IMR-90 (cell line): ENCODE results near the gene COL5A1. TPM values are rescaled to one million over a fixed set of nuclear protein-coding genes. Genes with fewer than 3 reads are reported as not detected.
A peak's percentile ranks its signal among the peaks of the same experiment; 100 is the strongest.

ENCODE experiments used
- ATAC-seq: fragments of 200-7000 bp; cut with Tn5 transposase; 2 replicates; pipeline ENCODE4 v1.9.1; 2020; ENCODE audit warnings: low read depth, mild to moderate bottlenecking, moderate library complexity
- BruUV-seq: library from RNA; stranded (reverse); fragments of 400-500 nt; replicated peaks from 2 replicates; lab custom pipeline; 2021; lab: Mats Ljungman, UMichigan
- CTCF ChIA-PET: fragments of 300-600 bp; formaldehyde crosslinking; extraction: SDS; loops from one replicate; lab custom pipeline; 2021; ENCODE audit warnings: antibody characterized with exemption; lab: Yijun Ruan, JAX
- POLR2A ChIA-PET: fragments of 300-600 bp; sonication (Branson Sonifier 250); formaldehyde crosslinking; loops from one replicate; lab custom pipeline; 2022; ENCODE audit warnings: antibody characterized with exemption; ENCODE audit not compliant: unreplicated experiment; lab: Charles Lee
- DNase-seq: peaks from one replicate; pipeline ENCODE4 v3.0.0; 2013
- H2AFZ ChIP-seq: replicated peaks from 2 replicates; pipeline ENCODE3; 2013; ENCODE audit warnings: low read length, mild to moderate bottlenecking; ENCODE audit not compliant: poor library complexity
- H2AK5ac ChIP-seq: 2 replicates; pipeline ENCODE4 v1.6.1; 2013; ENCODE audit warnings: low read depth, low read length, inconsistent platforms
- H2AK9ac ChIP-seq: replicated peaks from 2 replicates; pipeline ENCODE3; 2013; ENCODE audit warnings: mild to moderate bottlenecking, low read depth, low read length, moderate library complexity; ENCODE audit not compliant: poor library complexity
- H2BK120ac ChIP-seq: 2 replicates; pipeline ENCODE4 v1.6.1; 2013; ENCODE audit warnings: low read depth, low read length, inconsistent platforms
- H2BK15ac ChIP-seq: 3 replicates; pipeline ENCODE4 v1.6.1; 2013; ENCODE audit warnings: low read depth, low read length, inconsistent platforms
- H2BK20ac ChIP-seq: 2 replicates; pipeline ENCODE4 v1.6.1; 2013; ENCODE audit warnings: low read depth, mild to moderate bottlenecking, inconsistent platforms, low read length, moderate library complexity
- H2BK5ac ChIP-seq: 2 replicates; pipeline ENCODE4 v1.6.1; 2013; ENCODE audit warnings: mild to moderate bottlenecking, low read depth, low read length, inconsistent platforms; ENCODE audit not compliant: poor library complexity, severe bottlenecking
- H3K14ac ChIP-seq: replicated peaks from 2 replicates; pipeline ENCODE4 v1.6.1; 2013; ENCODE audit warnings: low read depth, low read length, inconsistent platforms
- H3K18ac ChIP-seq: 2 replicates; pipeline ENCODE4 v1.6.1; 2013; ENCODE audit warnings: low read depth, low read length, control low read depth
- H3K23ac ChIP-seq: 2 replicates; pipeline ENCODE4 v1.6.1; 2013; ENCODE audit warnings: low read depth, low read length, inconsistent platforms
- H3K27ac ChIP-seq: 2 replicates; pipeline ENCODE4 v1.5.1; 2013; ENCODE audit warnings: mild to moderate bottlenecking, control low read depth, low read length; ENCODE audit not compliant: insufficient read depth
- H3K27me3 ChIP-seq: 2 replicates; pipeline ENCODE4 v1.6.1; 2013; ENCODE audit warnings: low read length; ENCODE audit not compliant: control insufficient read depth, insufficient read depth
- H3K36me3 ChIP-seq: 2 replicates; pipeline ENCODE4 v1.6.1; 2013; ENCODE audit warnings: low read length, mixed read lengths; ENCODE audit not compliant: control insufficient read depth, insufficient read depth
- H3K4ac ChIP-seq: 2 replicates; pipeline ENCODE4 v1.6.1; 2013; ENCODE audit warnings: low read depth, low read length, inconsistent platforms
- H3K4me1 ChIP-seq: 2 replicates; pipeline ENCODE4 v1.6.1; 2013; ENCODE audit warnings: low read length, mixed read lengths; ENCODE audit not compliant: control insufficient read depth, insufficient read depth
- H3K4me2 ChIP-seq: 2 replicates; pipeline ENCODE4 v1.6.1; 2013; ENCODE audit warnings: low read depth, mild to moderate bottlenecking, control low read depth, low read length, moderate library complexity
- H3K4me3 ChIP-seq: 2 replicates; pipeline ENCODE4 v1.5.1; 2013; ENCODE audit warnings: low read depth, mild to moderate bottlenecking, control low read depth, low read length, moderate library complexity; ENCODE audit not compliant: insufficient read depth
- H3K56ac ChIP-seq: 2 replicates; pipeline ENCODE4 v1.6.1; 2013; ENCODE audit warnings: low read length, inconsistent platforms; ENCODE audit not compliant: insufficient read depth; ENCODE audit errors: extremely low read depth
- H3K79me1 ChIP-seq, 2 experiments: 2 replicates each; pipeline ENCODE4 v1.6.1; 2013; ENCODE audit warnings: low read length in 2 of 2, inconsistent platforms in 1 of 2, low read depth in 1 of 2
- H3K9ac ChIP-seq: 2 replicates; pipeline ENCODE4 v1.6.1; 2013; ENCODE audit warnings: low read depth, low read length, control low read depth
- H3K9me1 ChIP-seq: 2 replicates; pipeline ENCODE4 v1.6.1; 2013; ENCODE audit warnings: low read length, inconsistent platforms; ENCODE audit not compliant: insufficient read depth
- H3K9me3 ChIP-seq: 2 replicates; pipeline ENCODE4 v1.6.1; 2013; ENCODE audit warnings: low read length; ENCODE audit not compliant: control insufficient read depth, insufficient read depth
- H4K20me1 ChIP-seq: 2 replicates; pipeline ENCODE4 v1.6.1; 2013; ENCODE audit warnings: low read length, inconsistent platforms; ENCODE audit not compliant: insufficient read depth
- H4K5ac ChIP-seq: 2 replicates; pipeline ENCODE4 v1.6.1; 2013; ENCODE audit warnings: mild to moderate bottlenecking, low read depth, low read length, control low read depth
- H4K8ac ChIP-seq, 2 experiments: 2 replicates each; pipeline ENCODE4 v1.6.1; 2013; ENCODE audit warnings: low read depth in 2 of 2, low read length in 2 of 2, control low read depth in 1 of 2, inconsistent platforms in 1 of 2
- H4K91ac ChIP-seq: 2 replicates; pipeline ENCODE4 v1.6.1; 2013; ENCODE audit warnings: low read depth, low read length, inconsistent platforms; ENCODE audit not compliant: insufficient read depth
- RAD21 ChIP-seq: IDR thresholded peaks from 2 replicates; pipeline ENCODE4 v1.6.1; 2012; ENCODE audit warnings: low read length, improper control_type of control experiment
- WGBS, 2 experiments: methylation state at CpG; one replicate each; pipeline versions ENCODE4 v1.1.5 to v1.1.7; 2013; ENCODE audit warnings: missing lambda C conversion rate in 2 of 2; ENCODE audit not compliant: insufficient read length in 1 of 2; ENCODE audit errors: extremely low coverage in 2 of 2; 5-methylcytosine and 5-hydroxymethylcytosine counted together
- dilution Hi-C: fragments of 300-500 bp; cut with HindIII; formaldehyde crosslinking; loops from one replicate; pipeline ENCODE4 v1.14.3; 2018; ENCODE audit warnings: low sequenced_read_pairs; ENCODE audit not compliant: unreplicated experiment
- in situ Hi-C: fragments of 300-500 bp; cut with MboI; formaldehyde crosslinking; loops from 3 replicates; pipeline ENCODE4 v1.14.3; 2019; ENCODE audit warnings: low sequenced_read_pairs, inconsistent platforms, mixed read lengths
- intact Hi-C: fragments of 100-400 bp; cut with micrococcal nuclease; formaldehyde crosslinking; loops from 2 replicates; pipeline ENCODE4 v1.10.0; 2022
- polyA plus RNA-seq, 3 experiments: library from polyadenylated mRNA; depleted of rRNA; stranded (reverse); fragments of >200 nt; gene quantifications; 2 replicates each; pipeline ENCODE4 v1.2.3, GENCODE V29; 2012; ENCODE audit warnings: low replicate concordance in 1 of 3
- total RNA-seq: library from RNA; depleted of rRNA; stranded (reverse); fragments of >200 nt; gene quantifications from 2 replicates; pipeline ENCODE4 v1.2.3, GENCODE V29; 2012

The COL5A1 gene
- total and polyA plus RNA-seq, 2 of the 4 experiments (the other 2 are of a cell fraction): 19.2 to 173 TPM

DNA sequence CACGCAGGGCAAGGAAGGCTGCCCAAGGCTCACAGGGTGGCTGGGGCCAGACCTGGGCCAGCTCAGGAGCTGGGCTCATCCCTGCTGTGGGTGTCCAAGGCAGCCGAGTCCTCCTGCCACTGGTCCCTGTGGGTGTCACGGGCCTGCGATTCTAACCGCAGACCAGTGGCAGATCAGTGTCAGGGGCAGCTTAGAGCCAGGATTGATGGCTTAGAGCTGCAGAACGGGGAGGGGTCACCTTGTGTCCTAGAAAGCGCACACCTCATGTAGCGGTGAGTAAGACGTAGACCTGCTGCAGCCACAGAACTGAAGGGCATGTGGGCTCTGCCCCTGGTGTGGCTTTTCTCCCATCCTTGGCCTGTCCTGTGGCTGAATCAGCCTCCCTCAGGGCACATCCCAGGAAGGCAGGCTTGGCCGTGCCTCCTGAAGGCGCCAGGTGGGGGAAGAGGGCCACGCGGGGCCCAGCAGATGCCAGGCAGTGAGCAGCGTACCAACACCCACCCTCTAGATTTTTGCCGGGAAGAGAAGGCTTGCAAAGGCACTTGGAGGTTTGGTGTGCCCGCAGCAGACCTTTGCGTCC lies 160.7 kb downstream of the COL5A1 start:
- Histone ChIP-seq H2BK120ac (no peak overlapping the region), H3K27ac (no peak overlapping the region), H4K5ac (no peak overlapping the region), H3K9me1 (peaks cover 13% of the 10 kb centered on the region; the same call in 1 of the 2 replicates), H2BK15ac (no peak overlapping the region), H3K56ac (no peak overlapping the region), H3K4me2 (no peak overlapping the region), H4K20me1 (no peaks in the 10 kb centered on the region), H3K9ac (no peak overlapping the region), H3K27me3 (no peaks in the 10 kb centered on the region), H2BK20ac (no peak overlapping the region), H2AK9ac (no peak overlapping the region), H2BK5ac (no peak overlapping the region), H3K23ac (no peak overlapping the region), H4K91ac (no peak overlapping the region), H3K4me3 (no peak overlapping the region), H3K14ac (no peak overlapping the region), H3K4me1 (peaks cover 9% of the 10 kb centered on the region), H3K36me3 (peaks cover 81% of the 10 kb centered on the region), H2AK5ac (no peak overlapping the region), H3K18ac (no peak overlapping the region), H2AFZ (no peak overlapping the region), H3K9me3 (no peaks in the 10 kb centered on the region), H3K79me1 (peaks cover 6 to 37% of the 10 kb centered on the region in 2 experiments; a peak in 3 of 4 replicates), H4K8ac (no peak overlapping the region), H3K4ac (0 out of 2 replicates have a peak overlapping the region, but pooled peaks have one; percentile 23)
- dilution Hi-C loops (no loop called here), intact Hi-C loops (no loop called here), in situ Hi-C loops (no loop called here)
- 85% methylated on average over 6 of the region's 17 CpGs; no CpG with 5 or more reads in 1 of the 2 experiments for WGBS, 2 experiments
- DNase-seq (no peak), ATAC-seq (no peak)
- ChIA-PET POLR2A (no interaction called here), CTCF (no interaction called here)
- no TSS peak for BruUV-seq
- no peak for TF ChIP-seq RAD21
